Measurements from ENCODE around the gene NDUFS7.

The NDUFS7 gene

DNA sequence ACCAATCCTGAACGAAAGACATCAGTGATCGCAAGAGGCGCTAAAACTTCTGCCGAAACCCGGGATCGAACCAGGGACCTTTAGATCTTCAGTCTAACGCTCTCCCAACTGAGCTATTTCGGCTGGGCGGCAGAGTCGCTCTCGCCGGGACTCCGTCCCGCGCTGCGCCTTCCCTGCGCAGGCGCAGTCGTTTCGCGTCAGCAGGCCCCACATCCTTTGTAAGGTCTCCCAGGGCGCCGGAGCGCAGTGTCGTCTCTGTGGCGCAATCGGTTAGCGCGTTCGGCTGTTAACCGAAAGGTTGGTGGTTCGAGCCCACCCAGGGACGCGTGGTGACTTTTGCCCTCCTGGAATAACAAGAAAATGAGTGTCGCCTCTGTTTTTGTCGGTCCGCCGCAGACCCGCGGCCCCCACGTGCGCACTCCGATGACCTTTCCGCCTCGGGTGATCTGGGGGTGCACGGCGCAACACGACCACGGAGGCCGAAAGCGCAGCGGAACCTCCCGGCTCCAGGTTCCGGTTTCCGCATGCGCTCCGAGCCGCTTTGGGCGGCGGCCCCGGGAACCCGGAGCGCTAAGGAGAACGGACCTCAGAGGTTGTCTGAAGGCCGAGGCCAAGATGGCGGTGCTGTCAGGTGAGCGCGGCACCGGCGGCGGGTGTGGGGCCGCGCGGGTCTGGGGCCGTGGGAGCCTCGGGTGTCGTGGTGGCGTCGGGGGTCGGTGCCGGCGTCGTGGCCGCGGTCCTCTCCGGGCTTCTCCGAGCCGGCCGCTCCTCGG, at the start of gene NDUFS7:
Gene NDUFS7 (plus strand): TSS at position 596 of the 773 bp plus-strand sequence. CDS start 20 bp downstream, at position 616.
- DNase-seq = peak; percentile 81 to 83

DNA sequence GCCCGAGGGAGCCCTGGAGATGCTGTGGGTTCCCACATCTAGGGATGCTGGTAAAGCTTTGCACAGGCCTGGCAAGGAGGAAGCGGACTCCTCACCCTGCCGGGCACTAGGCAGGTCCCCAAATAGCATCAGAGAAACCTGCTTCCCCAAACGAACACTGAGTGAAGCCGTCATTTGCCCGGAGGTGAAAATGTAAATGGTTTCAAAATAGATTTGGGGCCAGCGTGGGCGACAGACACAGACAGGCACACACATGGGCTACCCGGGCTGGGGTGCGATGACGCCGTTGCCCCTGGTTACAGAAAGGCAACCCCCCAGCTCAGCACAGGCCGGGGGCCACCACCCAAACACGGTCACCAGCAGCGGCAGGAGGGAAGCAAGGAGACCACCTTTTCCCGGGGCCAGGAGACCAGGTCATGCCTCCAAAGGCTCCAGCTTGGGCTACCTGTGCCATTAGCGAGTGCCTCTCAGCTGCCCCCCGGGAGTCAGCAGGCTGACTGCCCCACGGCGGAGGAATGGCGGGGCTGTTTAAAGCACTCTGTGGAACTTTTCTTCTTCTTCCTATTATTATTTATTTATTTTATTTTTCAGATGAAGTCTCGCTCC, 47.5 kb upstream of the NDUFS7 start:
- no peak for DNase-seq

- DNase-seq = no peak
Observed at GRCh38 chr19:1340681-1341469, 42.8 kb upstream of the NDUFS7 start.

DNA sequence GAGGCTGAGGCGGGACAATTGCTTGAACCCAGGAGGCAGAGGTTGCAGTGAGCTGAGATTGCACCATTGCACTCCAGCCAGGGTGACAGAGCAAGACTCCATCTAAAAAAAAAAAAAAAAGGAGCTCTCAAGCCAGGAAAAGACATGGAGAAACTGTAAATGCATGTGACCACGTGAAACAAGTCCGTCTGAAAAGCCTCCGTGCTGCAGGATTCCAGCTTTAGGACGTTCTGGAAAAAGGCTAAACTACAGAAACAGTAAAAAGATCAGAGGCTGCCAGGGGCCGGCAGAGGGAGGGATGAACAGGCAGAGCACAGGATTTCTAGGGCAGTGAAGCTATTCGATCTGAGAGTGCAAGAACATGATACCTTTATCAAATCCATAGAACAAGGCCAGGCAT, 40.7 kb upstream of the NDUFS7 start:
- no peak for DNase-seq

DNA sequence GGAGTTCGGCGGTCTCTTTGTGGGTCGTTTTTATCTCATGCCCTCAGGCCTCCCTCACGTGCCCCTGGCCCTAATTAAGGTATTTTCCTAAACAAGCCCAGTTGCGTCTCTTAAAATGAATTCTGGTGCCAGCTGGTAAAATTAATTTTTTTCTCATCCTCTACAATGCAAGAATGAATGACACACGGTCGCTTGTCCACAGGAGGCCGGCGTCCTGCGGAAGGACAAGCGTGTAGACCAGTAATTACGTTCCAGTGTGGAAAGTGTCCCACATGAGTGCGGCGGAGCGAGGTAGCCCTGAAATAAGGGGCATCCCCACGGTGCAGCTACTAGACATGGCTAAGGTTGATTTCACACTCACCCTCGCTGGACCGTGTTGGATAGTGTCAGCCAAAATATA, 34.5 kb upstream of the NDUFS7 start:
- DNase-seq = no peak

- no peak for DNase-seq
Observed at GRCh38 chr19:1350867-1351266, 32.8 kb upstream of the NDUFS7 start.

GRCh38 chr19:1351381-1351851, 32.3 kb upstream of the NDUFS7 start:
- no peak for DNase-seq

GRCh38 chr19:1353144-1353543, 30.6 kb upstream of the NDUFS7 start:
- DNase-seq = no peak

DNA sequence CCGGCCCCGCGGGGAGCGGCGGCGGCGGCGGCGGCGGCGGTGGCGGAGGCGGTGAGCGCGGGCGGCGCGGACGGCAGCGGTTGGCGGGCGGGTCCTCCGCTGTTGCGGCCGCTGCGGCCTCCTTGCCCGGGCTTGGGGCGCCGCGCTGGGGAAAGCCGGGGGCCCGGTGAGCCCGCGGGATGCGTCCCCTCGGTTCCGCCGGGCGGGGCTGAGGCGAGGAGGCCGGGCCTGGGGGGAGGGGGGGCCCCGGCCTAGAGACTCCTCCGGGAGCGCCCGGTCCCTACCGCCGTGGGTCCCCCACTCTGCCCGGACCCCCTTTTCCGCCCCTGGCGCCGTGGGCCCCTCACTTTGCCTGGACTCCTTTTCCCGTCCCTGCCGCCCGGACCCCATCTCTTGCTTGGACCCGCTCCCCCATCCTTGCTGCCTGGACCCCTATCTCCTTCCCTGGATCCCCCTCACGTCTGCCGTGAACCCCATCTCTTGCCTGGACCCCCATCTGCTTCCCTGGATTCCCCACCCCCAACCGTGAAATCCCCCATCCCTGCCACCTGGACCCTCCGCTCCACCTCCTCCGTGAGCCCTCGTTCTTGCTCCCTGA, 28.6 kb upstream of the NDUFS7 start:
- DNase-seq = no peak

GRCh38 chr19:1355568-1356507, 27.9 kb upstream of the NDUFS7 start:
- peak in 1 of 2 experiments; percentile 43 for DNase-seq

GRCh38 chr19:1356508-1356865, 27.2 kb upstream of the NDUFS7 start:
- DNase-seq = no peak

- DNase-seq = no peak
Observed at GRCh38 chr19:1357531-1358109, 26.1 kb upstream of the NDUFS7 start.

- no peak for DNase-seq
Observed at GRCh38 chr19:1360126-1360817, 23.4 kb upstream of the NDUFS7 start.

DNA sequence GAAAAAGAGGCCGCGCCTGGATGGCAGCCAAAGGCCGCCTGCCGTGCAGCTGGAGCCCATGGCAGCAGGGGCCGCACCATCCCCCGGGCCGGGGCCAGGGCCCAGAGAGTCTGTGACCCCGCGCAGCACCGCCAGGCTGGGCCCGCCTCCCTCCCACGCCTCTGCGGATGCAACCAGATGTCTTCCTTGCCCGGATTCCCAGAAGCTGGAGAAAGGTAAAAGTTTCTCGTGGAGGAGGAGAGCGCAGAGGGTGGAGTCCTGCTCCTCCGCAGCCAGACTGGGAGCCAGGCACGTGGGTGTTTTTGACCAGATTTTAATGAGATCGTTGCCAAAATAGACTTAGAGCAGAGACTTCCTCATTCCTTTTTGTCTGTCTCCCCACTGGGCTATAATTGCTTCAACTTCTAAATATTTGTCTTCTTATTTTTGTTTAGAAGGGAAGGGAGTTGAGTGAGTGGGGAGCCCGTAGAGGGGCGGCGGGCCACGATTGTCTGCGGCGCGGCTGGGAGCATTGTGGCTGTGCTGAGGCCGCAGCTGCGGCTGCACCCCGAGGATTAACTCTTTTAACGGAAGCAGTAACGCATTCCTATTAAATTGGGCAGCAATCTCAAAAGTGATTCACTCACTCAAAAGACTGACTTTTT, 22.8 kb upstream of the NDUFS7 start:
- DNase-seq = peak; percentile 74 to 82

DNA sequence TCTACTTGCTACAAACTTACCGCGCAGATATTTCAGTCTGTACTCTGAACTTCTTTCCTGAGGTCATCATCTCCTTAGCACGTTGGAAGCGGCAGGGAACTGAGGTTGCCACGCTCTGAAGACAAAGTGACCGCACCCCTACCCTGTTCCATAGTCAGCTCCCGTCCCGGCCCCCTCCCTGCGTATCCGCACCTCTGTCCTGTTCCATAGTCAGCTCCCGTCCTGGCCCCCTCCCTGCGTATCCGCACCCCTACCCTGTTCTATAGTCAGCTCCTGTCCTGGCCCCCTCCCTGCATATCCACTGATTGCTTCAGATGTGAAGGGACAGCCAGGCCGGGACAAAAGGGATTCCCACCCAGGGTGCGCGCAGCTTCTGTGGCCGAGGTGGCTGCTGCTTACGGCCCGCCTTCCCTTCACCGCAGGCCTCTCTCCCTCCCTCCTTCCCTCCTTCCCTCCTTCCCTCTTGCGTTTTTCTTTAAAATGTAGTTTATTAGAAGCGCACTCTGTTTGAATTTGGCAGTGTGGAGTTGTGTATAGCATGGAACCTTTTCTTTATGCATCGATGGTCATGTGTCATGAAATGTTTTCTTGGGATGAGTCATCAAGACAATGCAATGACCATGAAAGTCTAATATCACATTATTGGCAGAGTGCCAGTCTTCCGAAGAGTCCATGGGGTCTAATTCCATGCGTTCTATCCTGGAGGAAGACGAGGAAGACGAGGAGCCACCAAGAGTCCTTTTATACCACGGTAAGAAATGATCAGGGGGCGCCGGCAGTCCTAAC, 21.9 kb upstream of the NDUFS7 start:
- DNase-seq = no peak

- DNase-seq = no peak
Observed at GRCh38 chr19:1362387-1363257, 21.1 kb upstream of the NDUFS7 start.

- DNase-seq = peak; percentile 44 to 53
Observed at GRCh38 chr19:1363599-1363998, 20.1 kb upstream of the NDUFS7 start.

DNA sequence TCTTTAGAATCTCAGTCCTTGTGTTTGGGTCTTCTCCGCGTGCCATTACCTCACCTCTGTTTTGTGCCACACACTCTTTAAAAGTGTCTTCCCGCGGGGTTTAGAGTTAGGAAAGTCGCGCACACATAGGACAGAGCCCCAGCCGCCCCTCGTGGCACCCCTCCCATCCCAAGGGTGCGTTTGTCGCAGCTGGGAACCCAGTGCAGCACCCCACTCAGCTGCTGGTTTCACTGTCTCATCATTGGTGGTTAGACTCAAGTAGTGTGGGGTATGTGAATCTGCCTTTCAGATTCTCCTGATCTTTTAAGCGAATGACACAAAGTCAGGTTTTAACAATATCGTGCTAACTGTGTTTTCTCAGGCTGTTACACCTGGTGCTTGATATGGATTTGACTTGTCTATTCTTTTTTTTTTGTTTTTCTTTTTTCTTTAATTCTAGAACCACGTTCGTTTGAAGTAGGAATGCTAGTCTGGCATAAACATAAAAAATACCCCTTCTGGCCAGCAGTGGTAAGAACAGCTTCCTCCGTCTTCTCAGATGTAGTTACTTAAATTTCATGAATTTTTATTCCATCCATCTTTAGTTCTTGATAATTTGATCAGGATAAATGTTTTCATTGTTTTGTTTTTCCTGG, 19.5 kb upstream of the NDUFS7 start:
- peak; percentile 34 to 62 for DNase-seq
